G401.6 (cell line): ENCODE measurements around the gene LEP.
"Not testable (repeated sequence)": the region's sequence is repeated elsewhere in the genome, so short reads cannot be mapped to it uniquely, and the experiment has no call there.

ENCODE experiments used
- FAIRE-seq: peaks from 2 replicates; lab custom pipeline; 2012; peaks lifted over from hg19 to GRCh38; lab: Jason Lieb, UNC

LEP gene

DNA sequence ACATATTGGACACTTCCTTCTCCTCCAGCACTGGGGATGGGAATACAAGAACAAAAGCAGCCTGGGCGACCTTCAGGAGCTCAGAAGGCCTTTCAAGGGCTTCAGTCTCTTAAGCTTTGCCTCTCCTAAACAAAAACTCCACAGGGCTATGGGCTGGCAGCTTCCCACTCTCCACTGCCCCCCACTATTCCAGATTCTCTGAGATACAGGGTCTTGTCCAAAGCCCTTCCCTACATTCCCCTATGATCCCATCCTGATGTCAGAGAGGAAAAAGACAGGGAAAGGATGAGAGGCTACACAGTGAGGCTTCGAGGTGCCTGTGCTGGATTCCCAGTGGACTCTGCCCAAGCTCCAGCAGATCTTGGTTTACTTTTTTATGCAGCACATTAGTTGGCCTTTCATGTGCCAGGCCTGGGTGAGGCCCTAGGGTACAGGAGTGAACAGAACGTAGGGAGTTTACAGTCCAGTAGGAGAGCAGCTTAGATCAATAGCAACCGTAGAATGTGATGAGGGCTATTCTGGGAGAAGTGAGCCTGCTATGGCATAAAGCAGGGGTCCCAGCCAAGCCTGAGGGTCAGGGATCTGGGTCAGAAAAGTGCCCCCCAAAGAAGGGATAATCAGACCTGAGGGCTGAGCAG is 33.3 kb downstream of the LEP start:
- no peak for FAIRE-seq

DNA sequence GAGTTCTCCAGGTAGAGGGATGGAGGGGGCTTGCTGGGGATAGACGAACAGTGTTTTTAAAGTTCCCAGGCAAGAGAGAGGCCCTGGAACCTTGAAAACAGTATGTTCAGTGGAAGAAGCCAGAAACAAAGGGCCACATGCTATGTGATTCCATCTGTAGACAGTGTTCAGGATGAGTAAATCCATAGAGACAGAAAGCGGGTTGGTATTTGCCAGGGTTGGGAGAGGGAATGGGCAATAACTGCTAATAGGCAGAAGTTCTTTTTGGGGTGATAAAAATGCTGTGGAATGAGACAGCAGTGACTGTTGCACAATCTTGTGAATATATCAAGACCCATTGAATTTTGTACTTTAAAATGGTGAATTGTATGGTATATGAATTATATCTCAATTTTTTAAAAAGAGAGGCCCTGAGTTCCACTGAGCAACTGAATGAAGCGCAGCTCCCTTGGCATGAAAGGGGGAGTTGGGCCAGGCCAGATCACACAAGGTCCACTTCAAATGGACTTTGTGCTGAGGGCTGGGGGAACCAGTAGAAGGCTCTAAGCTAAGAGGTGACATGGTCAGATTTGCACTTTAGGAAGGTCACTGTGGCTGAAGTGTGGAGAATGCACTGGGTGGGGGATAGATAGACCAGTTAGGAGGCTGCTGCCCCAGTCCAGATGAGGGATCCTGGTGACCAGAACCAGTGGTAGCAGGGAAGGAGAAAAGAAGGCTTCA is 34.0 kb downstream of the LEP start:
- no peak for FAIRE-seq

DNA sequence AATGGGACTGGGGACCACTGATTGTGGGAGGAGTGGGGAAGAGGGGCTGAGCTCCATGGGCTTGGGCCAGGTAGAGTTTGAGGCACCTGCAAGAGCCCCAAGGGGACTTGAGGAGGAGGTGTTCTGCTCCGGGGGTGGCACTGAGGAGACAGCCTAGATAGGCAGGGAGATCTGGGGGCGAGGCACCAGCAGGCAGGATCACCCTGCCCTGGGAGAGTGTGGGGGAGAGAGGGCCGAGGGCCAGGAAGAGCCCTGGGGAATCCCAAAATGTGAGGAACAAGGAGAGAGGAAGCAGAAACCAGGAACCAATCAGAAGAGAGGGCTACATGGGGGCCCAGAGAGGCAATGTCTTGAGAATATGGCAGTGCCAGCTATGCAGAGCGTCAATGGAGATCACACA is 34.6 kb downstream of the LEP start:
- no peak for FAIRE-seq

DNA sequence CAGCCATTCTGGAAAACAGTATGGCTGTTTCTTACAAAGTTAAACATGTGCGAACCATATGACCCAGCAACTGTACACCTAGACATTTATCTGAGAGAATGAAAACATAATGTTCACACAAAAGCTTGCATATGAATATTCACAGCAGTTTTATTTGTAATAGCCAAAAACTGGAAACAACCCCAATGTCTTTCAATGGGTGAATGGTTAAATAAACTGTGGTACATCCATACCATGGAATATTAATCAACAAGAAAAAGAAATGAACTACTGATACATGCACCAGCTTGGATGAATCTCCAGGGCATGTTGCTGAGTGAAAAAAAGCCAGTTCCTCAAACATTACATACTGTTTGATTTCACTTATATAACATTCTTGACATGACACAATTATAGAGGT is 37.3 kb downstream of the LEP start:
- FAIRE-seq: no peak

DNA sequence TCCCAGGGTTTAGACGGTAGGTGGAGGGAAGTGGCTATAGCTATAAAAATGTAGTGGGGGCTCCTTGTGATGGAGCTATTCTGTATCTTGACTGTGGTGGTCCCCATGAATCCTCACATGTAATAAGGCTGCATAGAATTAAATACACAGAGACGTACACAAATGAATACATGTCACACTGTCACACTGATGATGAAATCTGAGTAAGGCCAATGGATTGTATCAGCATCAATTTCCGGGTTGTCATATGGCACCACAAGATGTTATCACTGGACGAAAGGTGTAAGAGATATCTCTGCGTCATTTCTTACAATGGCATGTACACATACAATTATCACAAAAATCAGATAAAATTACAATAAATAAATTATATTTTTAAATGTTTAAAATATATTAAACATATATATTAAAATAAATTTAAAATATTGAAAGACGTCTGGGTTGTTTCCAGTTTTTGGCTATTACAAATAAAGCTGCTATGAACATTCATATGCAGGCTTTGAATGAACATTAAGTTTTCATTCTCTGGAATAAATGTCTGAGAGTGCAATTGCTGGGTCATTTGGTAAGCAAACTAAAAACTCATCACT is 38.1 kb downstream of the LEP start:
- FAIRE-seq: no peak

DNA sequence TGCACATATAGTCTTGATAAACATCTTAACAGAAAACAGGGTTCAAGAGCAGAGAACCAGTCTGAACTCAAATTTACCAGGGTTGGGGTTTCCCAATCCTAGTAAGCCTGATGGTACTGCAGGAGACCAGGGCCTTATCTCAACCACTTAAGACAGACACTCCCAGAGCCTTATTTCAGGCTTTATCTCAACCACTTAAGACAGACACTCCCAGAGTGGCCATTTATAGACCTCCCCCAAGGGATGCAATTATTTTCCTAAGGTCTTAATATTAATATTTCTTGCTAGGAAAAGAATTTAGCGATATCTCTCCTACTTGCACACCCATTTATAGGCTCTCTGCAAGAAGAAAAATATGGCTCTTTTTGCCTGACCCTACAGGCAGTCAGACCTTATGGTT is 39.4 kb downstream of the LEP start:
- not testable (repeated sequence) for FAIRE-seq

DNA sequence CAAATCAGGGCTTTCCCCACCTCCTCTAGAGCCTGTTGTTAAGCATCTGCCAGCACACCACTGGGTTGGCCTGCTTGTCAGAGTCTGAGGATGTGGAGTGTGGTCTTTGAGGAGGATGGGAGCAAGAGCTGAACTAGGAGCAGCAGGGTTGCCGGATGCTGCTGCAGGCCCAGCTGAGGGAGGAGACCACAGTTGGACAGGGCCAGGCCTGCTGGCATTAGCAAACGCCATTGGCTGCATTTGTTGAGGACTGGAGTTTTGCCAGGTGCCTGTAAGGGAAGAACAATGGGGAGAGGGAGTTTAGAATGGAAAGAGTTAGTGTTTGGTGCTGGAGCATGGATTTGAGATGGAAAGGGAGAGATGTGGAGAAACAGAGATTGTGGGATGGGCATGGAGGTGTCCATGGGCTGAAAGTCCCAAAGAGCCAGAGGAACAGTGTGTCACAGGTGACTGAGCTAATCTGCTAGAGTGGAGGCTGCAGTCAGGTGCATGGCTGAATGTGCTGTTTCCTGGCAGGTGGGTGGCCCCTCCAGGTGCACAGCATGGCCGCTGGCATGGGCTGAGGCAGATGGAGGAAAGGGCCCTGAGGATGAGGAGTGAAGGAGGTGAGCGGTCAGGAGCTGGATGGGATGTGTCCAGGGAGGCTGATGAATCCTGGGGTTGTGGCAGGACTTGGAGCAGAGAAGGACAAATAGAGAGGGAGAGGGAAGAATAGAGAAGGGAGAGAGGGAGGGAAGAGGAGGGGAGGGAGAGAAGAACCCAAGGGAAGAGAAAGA is 40.7 kb downstream of the LEP start:
- no peak for FAIRE-seq

DNA sequence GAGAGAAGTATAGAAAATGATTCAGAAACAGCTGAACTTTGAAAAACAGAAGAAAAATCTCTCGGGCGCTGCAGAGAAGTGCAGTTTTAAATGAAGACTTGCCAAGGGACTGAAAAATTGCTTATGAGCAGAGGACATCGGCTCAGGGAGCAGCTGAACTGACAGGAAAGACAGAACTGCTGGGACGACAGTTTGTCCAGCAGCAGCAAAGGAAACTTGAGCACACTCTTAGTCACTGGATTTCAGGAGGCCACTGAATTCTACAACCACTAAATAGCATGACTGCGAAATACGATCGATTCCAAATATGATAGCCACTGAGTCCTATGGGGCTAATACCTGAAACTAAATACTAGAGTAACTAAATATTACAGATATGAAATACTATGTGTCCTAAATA is 43.0 kb downstream of the LEP start:
- FAIRE-seq: no peak

DNA sequence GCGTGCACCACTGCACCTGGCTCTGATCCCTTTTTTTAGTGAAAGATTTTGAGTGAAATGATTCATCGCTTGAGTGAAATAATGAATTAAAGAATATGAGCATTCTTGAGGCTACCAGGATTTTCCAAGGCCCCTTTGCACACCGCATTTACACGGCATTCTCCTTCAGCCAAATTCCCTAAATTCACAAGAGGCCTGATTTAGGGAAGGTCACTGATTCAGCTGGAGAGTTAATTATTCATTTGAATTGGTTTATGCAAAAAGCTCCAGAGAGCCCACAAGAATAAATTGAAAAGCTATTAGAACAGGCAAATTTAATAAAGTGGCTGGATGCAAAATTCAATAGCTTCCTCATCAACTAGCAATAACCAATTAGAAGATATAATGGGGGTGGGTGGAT is 46.5 kb downstream of the LEP start:
- FAIRE-seq: no peak

DNA sequence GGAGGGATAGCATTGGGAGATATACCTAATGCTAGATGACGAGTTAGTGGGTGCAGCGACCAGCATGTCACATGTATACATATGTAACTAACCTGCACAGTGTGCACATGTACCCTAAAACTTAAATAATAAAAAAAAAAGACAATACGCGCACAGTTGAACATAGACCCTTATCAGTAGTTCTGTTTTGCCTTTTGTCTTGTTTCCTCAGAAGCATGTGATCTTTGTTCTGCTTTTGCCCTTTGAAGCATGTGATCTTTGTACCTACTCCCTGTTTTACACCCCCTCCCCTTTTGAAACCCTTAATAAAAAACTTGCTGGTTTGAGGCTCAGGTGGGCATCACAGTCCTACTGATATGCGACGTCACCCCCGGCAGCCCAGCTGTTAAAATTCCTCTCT is 56.9 kb downstream of the LEP start:
- FAIRE-seq: not testable (repeated sequence)

DNA sequence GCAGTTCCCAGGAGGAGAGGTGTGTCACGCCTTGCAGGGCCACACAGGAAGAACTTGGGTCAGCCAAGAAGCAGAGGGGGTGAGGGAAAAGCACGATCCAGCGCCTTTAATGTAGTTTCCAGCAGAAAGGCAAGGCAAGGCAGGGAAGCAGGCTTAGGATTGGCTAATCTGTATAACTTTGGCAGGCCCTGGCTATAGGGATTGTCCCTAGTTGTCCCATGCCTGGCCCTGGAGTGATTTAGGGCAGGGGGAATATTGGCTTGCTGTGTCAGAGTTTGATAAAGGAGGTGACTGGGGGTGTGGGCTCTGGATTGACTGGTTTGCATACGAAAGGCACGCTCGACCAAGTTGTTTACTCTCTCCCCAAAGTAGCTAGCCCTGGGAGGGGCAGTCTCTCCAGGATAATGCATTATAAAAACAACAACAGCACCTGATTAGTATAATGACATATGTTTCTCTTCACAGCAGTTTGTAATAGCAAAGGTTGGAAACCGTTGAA is 58.1 kb downstream of the LEP start:
- no peak for FAIRE-seq

DNA sequence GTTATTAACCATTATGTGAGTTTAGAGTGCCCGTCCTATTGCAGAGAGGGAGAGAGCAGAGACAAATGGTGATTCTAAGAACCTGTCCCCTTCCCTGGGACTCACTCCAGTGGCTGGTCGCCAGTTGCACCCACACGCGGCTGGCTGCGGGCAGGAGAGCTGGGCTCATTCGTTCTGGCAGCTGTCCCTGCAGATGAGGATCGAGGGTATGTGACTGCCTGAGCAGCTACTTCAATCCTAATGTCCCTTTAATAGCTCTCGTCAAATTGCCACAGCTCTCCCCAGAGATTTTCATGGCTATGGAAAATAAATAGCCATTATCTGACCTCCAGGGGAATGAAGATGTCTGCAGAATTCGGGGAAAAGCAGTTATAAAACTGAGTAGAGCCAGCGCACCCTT is 61.1 kb downstream of the LEP start:
- no peak for FAIRE-seq

DNA sequence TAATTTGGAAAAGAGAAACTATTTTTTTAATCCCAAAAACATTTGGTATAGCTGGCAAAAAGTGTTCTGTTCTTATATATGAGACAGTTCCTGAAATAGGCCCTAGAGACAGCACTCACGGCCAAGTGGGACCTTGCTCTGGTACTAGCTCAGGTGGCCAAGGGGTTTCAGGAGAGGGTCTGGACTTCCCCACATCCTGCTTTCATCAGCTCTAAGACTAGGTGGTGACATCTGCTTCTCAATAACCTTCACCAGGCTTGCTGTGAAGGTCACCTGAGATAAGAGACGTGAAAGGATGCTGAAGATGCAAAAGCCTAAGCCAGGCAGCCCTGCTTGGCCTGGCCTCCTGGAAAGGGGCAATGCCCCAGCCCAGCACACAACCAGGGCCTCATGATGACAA is 62.1 kb downstream of the LEP start:
- FAIRE-seq: no peak

DNA sequence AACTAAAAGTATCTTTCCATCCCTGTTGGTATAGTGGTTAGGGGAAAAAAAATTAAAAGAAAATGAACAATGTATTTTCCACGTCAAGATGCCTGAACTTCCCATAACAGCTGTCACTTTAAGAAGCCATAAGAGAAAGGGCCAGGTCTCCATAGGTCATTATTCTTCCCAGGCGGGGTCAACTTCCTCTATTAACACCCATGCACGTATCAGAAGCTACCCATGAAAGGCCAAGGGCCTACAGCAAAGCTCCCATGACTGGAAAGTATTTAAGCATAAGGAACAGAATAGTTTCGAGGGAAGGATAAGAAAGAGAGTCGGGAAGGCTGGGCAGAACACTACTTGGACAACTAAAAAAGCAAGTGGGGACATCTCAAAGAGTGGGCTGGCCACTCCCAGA is 62.6 kb downstream of the LEP start:
- FAIRE-seq: no peak

DNA sequence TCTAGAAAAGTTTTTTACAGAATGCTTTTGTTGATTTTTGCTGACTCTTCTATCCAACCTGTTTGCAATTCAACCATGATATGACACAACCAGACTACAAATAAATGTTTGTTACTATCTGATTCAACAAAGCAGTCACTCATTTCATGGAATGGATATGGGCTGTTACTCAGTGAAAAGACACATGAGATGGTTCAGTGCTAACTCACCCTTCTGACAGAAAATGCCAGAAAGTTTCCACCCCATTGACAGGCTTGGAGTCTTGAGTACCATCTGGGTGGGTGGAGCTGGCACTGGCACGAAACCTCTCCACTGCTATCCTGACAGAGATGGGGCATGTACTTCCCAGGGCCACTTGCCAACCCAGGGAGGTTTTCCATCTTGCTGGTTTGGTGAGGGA is 63.1 kb downstream of the LEP start:
- FAIRE-seq: no peak

DNA sequence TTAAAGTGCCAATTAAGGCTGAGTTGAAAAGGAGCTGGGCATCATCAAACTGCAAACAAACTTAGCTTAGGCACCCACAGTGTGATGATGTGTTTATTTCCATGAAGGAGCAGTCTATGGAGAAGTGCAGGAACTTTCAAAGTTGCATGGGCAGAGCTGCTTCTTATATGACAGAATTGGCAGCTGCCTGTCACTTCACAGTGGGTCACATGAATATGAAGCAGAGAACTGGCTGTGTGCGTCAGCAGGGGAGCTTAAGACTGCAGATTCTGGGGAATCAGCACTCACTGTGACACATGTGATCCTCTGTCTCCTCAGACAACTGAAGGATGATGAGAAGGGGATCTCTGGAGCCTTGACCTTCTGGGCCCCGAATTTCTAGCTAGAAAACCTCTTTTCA is 66.0 kb downstream of the LEP start:
- no peak for FAIRE-seq
